ENCODE data around the gene ITGB1BP1. TPM values are rescaled to one million over a fixed set of nuclear protein-coding genes. Genes with fewer than 3 reads are reported as not detected.

ITGB1BP1 gene
- total and polyA plus RNA-seq, 2 of the 13 experiments (the other 11 are each of a cell fraction or from before 2014, with no cell fraction given), result 106 to 108 TPM

DNA sequence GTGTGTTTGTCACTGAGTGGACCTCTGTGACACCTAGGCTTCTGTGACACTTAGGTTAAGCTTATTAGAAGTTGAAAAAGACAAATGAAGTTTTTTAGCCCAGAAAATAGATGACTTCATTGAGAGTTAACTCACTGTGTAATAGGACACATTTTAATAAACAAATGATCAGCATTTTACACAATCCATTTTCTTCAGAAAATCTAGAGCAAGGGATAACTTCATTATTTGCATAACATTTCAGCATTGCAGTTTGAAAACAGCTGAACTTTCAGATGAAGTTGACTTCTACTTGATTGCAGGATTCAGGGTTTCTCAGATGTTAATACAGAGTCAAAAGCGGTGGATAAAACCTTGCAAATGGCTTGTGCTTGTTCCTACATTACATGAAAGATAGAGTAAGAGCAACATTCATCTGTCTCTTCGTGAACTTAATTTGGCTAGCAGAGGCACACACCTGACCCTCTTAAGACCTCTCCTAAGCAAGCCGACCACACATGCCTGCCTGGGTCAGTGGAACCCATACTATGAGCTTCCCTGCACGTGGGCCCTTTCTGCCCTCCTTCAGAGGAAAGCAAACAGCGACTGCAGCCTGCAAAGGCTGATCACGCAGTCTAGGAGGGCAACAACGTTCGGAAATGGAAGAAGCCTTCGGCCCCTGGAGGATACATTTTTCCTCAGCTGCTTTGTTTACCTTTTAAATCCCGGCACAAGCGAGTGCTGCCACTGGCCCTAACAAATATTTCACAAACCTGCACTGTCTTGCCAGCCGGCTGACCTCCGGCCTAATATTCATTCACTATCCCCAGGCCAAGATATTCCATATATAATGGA lies 16.6 kb downstream of the ITGB1BP1 start:
- FAIRE-seq, result no peak
- ATAC-seq, result no peak; the same call in 2 of the 3 replicates
- Histone ChIP-seq H3K9me3 (ENCODE audit: low read length) (no peaks in the 10 kb centered on the region), H3K4me1 (ENCODE audit: insufficient read depth, low read length) (peaks cover 11% of the 10 kb centered on the region; the same call in 1 of the 2 replicates), H4K20me1 (ENCODE audit: insufficient read depth, low read length) (no peaks in the 10 kb centered on the region), H3K9ac (ENCODE audit: insufficient read depth, low read depth, low read length) (no peak overlapping the region), H3K27me3 (ENCODE audit: control insufficient read depth in 1 of 2, insufficient read depth in 2 of 2, low read length in 2 of 2) (no peaks in the 10 kb centered on the region), H3K79me2 (ENCODE audit: insufficient read depth, low read length) (no peaks in the 10 kb centered on the region), H3K4me2 (ENCODE audit: low read depth, low read length) (no peak overlapping the region), H3K27ac (ENCODE audit: extremely low read length, insufficient read depth, low read length) (no peak overlapping the region), H2AFZ (ENCODE audit: low read length) (no peak overlapping the region), H3K36me3 (replicated peaks in 1 of 2; ENCODE audit: control insufficient read depth in 1 of 2, insufficient read depth in 2 of 2, low read length in 2 of 2) (peaks cover 6 to 24% of the 10 kb centered on the region in 2 experiments), H3K4me3 (replicated peaks in 1 of 3; ENCODE audit: insufficient read depth in 1 of 3, low read depth in 2 of 3, low read length in 3 of 3) (no peak overlapping the region)
- ChIA-PET POLR2A (interaction anchor here (0.5 kb wide), 1 partner anchor 240 kb away, joined by 4 read pairs; no protein-coding TSS in a partner anchor), CTCF (ENCODE audit: low intra/inter-chr PET ratio, low total read pairs) (no interaction called here)
- intact Hi-C loops (cut with micrococcal nuclease; ENCODE audit: unreplicated experiment), result no loop called here
- peak; percentile 21 for TF ChIP-seq RBM22 (optimal IDR thresholded peaks at IDR 0.05; ENCODE audit: low read length)
- no peak for TF ChIP-seq SRSF9 (IDR thresholded peaks at IDR 0.05; ENCODE audit: borderline replicate concordance, insufficient read depth, low read depth, low read length, poor library complexity, severe bottlenecking)
- in situ Hi-C loops (cut with HindIII; ENCODE audit: extremely low pct_ligation_motif_present, low pct_unique_long_range_greater_than_20kb), result no loop called here
- no TSS peak for BruUV-seq (replicated peaks)
- whole genome bisulfite sequencing (ENCODE audit: low lambda C conversion rate), result 87% methylated on average over 13 of the region's 13 CpGs
- no peak for DNase-seq (ENCODE audit: low spot score)

- no TSS peak for BruUV-seq (replicated peaks)
- DNase-seq (ENCODE audit: low spot score) (no peak), ATAC-seq (no peak), FAIRE-seq (no peak)
- H3K27ac ChIP-seq (ENCODE audit: extremely low read length, insufficient read depth, low read length), result no peak overlapping the region
- peaks cover 11% of the 10 kb centered on the region; the same call in 1 of the 2 replicates for H3K4me1 ChIP-seq (ENCODE audit: insufficient read depth, low read length)
- ChIA-PET CTCF (ENCODE audit: low intra/inter-chr PET ratio, low total read pairs) (no interaction called here), POLR2A (no interaction called here)
- no peak overlapping the region for H2AFZ ChIP-seq (ENCODE audit: low read length)
- H4K20me1 ChIP-seq (ENCODE audit: insufficient read depth, low read length), result no peaks in the 10 kb centered on the region
- H3K4me3 ChIP-seq (replicated peaks in 1 of 3; ENCODE audit: insufficient read depth in 1 of 3, low read depth in 2 of 3, low read length in 3 of 3), result no peak overlapping the region
- peaks cover 11 to 16% of the 10 kb centered on the region in 2 experiments for H3K36me3 ChIP-seq (replicated peaks in 1 of 2; ENCODE audit: control insufficient read depth in 1 of 2, insufficient read depth in 2 of 2, low read length in 2 of 2)
- no peaks in the 10 kb centered on the region for H3K9me3 ChIP-seq (ENCODE audit: low read length)
- no peak for TF ChIP-seq ZBTB34 (CRISPR knock-in tag; IDR thresholded peaks at IDR 0.05)
- intact Hi-C loops (cut with micrococcal nuclease; ENCODE audit: unreplicated experiment) (no loop called here), in situ Hi-C loops (cut with HindIII; ENCODE audit: extremely low pct_ligation_motif_present, low pct_unique_long_range_greater_than_20kb) (no loop called here)
- H3K9ac ChIP-seq (ENCODE audit: insufficient read depth, low read depth, low read length), result no peak overlapping the region
- no peaks in the 10 kb centered on the region for H3K27me3 ChIP-seq (ENCODE audit: control insufficient read depth in 1 of 2, insufficient read depth in 2 of 2, low read length in 2 of 2)
- H3K79me2 ChIP-seq (ENCODE audit: insufficient read depth, low read length), result no peaks in the 10 kb centered on the region
- WGBS (ENCODE audit: low lambda C conversion rate), result 96% methylated on average over 2 of the region's 2 CpGs
- H3K4me2 ChIP-seq (ENCODE audit: low read depth, low read length), result no peak overlapping the region
These were observed 17.7 kb downstream of the ITGB1BP1 start for GRCh38 chr2:9405636-9406035.

Data from HepG2 (cell line).